HS-27A (cell line): ENCODE data around the gene SYT17.

Experiments
- DNase-seq: peaks from one replicate; pipeline ENCODE4 v3.0.0-alpha.2; 2012; ENCODE audit warnings: low read depth, missing footprints

SYT17 gene

DNA sequence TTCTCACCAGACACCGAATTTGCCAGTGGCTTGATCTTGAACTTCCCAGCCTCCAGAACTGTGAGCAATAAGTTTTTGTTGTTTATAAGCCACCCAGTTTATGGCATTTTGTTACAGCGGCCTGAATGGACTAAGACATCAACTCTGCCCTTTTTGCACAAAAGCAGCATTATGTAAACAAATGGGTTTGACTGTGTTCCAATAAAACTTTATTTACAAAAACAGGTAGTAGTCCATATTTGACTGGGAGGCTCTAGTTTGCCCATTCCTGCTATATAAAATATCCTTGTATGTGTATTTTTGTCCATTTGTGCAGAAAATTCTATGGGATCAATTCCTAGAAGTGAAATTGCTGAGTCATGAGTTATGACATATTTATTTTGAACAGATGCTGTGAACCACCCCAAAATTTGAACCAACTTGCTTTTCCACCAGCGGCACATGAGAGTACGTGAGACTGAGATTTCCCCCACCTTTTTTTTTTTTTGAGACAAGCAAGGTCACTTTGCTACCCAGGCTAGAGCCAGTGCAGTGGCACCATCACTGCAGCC, 96.2 kb downstream of the SYT17 start:
- DNase-seq: no peak

DNA sequence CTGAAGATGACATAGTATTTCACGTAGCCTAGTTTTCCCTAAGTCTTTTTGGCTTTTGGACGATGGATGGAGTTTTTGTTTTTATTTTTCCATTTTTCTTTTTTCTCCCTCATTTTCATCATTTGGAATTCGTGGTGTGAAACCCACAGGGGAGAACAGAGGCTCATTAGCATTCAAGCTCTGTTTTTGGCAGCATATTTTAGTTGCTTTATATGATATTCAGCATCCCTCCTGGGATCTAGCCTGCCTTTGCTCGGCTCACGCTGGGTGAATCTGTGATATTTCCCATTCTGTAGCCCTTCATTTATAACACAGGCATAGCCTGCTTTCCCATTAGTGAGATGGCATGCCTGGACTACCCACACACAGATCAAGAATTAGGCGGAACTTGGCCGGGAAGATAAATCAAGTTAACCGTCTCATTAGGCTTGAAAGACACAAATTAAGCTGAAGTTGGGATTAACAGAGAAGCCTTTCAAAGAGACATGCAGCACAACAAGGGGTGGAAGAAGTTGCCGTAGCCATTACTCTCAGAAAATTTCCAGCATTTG, 97.4 kb downstream of the SYT17 start:
- no peak for DNase-seq

DNA sequence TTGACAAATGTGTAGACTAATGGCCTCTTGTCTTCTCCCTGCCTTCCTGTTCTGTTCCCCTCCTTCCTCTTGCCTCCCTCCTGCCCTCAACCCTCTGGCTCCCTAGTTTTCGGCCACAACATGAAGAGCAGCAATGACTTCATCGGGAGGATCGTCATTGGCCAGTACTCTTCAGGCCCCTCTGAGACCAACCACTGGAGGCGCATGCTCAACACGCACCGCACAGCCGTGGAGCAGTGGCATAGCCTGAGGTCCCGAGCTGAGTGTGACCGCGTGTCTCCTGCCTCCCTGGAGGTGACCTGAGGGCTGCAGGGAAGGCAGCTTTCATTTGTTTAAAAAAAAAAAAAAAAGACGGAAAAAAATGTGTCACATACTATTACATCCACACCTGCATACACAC, 98.7 kb downstream of the SYT17 start:
- no peak for DNase-seq

DNA sequence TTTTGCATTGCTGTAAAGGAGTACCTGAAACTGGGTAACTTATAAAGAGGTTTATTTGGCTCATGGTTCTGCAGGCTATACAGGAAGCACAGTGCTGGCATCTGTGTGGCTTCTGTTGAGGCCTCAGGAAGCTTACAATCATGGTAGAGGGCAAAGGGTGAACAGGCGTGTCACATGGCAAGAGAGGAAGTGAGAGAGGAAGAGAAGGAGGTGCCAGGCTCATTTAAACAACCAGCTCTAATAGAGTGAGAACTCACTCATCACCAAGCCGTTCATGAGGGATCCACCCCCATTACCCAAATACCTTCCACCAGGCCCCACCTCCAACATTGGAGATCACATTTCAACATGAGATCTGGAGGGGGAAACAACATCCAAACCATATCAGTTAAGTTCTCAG, 101.1 kb downstream of the SYT17 start:
- no peak for DNase-seq

DNA sequence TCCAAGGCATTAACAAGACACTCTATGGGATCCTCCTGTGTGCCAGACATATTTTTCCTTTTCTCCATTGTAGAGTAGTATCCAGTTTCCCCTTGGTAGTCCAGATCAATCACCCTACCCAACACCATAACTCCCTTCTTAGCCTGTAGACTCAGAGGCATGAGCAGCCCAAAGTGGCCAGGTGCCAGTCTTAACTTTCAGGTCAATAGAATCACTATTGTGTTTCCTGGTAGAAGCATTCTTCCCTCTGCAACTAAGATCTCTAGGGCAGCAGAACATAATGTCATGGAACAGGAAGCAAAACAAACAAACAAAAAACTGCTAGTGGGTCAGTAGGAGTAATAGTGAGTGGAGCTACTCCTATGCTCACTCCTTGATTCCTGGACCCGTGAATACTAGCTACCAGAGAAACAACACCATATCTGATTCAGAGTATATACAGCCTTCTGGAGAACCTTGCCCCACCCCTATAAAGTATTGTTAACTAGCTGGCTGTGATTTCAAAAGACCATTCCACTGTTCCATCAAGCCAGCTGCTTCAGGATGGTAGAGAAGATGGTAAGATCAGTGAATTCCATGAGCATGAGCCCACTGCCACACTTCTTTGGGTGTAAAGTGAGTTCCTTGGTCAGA, 106.2 kb downstream of the SYT17 start:
- DNase-seq: no peak

DNA sequence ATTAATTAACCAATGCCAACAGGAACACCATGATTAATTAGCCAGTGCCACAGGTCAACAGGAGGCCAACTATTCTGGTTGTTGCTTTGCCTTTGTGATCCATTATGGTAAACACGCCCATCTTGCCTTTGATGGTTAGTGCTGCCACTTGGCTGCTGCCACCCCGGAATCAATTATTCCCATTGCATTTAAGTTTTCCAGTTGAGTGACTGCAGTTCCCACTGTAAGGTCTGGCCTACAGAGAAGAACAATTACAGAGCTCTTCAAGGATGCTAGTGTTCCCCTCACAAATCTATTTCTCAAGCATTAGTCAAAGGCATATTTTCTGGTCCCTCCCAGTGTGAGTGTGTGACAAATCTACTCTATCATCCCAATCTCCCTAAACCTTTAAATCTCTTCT, 110.4 kb downstream of the SYT17 start:
- DNase-seq: no peak

DNA sequence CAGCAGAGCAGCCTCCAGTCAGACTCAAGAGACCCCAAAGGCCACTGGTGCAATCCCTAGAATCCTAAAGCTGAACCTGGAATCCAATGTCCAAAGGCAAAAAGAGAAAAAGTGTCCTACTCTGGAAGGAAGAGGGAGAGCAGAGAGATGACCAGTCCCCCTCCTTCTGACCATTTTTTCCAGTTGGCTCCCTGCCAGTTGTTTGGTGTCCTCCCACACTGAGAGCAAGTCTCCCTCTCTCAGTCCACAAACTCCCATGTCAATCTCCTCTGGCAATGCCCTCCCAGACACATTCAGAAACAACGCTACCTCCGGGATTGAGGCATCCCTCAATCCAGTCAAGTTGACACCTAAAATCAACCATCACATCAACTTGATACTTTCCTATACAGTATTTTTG, 113.2 kb downstream of the SYT17 start:
- DNase-seq: no peak

DNA sequence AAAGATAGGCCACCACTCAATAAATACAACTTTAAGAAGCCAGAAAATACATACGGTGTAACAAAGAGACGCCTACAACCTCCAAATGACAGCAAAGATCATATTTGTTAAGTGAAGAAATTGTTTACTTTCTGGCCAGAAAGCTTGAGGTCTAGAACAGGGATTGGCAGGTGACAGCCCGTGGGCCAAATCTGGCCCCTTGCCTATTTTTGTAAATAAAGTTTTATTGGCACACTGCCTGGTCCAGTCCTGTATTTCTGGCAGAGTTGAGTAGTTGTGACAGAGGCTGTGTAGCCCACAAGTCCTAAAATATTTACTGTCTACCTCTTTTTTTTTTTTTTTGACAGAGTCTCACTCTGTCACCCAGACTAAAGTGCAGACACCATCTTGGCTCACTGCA, 114.1 kb downstream of the SYT17 start:
- no peak for DNase-seq

DNA sequence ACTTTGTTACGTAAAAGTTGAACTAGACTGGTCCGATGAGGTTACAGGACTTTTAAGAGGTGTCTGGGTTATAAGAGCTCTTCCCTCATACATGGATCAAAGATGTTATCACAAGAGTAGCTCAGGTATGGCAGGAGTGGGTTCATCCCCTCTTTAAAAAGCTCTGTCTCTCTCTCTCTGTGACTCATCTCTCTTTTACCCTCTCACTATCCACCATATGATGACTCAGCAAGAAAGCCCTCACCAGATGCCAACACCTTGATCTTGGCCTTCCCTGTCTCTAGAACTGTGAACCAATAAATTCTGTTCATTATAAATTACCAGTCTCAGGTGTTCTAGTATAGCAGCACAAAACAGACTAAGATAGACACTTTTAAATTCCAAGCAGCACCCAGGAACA, 115.6 kb downstream of the SYT17 start:
- DNase-seq: no peak

DNA sequence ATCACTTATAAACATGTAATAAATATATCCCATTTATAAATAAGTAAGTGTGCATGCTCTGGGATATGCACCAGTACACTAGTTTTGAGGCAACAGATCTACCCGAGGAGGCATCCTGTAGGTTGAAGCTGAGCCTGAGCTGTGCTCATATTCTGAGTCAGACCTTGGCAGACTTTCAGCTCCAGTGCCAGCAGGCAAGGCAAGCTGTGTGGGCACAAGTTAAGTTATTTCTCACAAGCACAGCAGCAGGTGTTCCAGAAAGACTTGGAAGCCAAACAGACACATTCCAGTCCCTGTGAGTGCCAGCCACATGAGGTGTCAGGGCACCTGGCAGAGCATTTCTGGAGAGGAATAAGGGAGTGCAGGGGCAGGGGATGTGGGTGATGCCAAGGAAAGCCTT, 116.2 kb downstream of the SYT17 start:
- DNase-seq: peak; percentile 19

DNA sequence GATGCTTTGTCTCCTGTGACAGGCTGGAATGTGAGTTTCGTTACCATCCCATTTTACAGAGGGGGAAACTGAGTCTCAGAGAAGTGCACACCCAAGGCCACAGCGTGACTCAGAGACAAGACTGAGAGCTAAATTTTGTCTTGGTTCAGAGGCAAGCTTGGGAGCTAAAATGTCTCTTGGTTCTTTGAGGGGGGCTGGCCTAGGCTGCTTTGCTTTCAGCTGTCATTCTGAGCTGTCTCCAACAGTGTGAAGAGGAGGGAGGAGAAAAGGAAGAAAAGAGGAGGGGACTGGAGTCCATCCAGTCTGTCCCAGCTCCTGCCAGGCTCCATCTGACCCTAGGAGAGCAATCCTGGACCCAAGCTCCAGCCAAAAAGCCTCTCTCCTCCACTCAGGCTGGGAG, 117.4 kb downstream of the SYT17 start, which contains the start of gene CLEC19A:
TSS of gene CLEC19A (plus strand) at position 301 of the 400 bp plus-strand sequence. CDS start 121 bp downstream, outside the sequence.
- DNase-seq: no peak

DNA sequence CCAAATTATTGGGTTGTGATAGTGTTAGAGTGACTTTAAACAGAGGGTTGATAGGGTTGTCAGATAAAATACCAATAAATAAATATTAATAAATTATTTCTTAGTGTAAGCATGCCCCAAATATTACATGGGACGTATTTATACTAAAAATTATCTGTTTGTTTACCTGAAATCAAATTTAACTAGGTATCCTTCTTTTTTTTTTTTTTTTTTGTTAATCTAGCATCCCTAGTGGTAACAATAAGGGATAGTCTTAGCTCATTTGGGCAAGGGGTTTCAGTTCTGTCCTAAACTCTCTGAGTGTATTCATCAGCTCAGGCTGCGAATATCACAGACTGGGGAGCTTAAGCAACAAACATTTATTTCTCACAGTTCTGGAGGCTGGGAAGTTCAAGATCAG, 118.8 kb downstream of the SYT17 start:
- no peak for DNase-seq

DNA sequence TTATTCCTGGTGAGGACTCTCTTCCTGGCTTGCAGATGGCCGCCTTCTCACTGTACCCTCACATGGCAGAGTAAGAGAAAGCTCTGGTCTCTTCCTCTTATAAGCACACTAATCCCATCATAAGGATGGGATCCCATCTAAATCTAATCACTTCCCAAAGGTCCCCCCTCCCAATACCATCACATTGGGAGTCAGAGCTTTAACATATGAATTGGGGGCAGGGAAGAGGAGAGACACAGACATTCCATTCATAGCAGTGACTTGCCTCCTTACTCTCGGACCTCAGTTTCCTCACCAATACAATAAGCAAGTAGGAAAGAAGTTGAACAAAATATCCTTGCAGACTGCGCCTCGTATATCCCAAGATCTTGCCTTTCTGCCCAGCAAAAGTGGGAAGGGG, 119.2 kb downstream of the SYT17 start:
- no peak for DNase-seq

DNA sequence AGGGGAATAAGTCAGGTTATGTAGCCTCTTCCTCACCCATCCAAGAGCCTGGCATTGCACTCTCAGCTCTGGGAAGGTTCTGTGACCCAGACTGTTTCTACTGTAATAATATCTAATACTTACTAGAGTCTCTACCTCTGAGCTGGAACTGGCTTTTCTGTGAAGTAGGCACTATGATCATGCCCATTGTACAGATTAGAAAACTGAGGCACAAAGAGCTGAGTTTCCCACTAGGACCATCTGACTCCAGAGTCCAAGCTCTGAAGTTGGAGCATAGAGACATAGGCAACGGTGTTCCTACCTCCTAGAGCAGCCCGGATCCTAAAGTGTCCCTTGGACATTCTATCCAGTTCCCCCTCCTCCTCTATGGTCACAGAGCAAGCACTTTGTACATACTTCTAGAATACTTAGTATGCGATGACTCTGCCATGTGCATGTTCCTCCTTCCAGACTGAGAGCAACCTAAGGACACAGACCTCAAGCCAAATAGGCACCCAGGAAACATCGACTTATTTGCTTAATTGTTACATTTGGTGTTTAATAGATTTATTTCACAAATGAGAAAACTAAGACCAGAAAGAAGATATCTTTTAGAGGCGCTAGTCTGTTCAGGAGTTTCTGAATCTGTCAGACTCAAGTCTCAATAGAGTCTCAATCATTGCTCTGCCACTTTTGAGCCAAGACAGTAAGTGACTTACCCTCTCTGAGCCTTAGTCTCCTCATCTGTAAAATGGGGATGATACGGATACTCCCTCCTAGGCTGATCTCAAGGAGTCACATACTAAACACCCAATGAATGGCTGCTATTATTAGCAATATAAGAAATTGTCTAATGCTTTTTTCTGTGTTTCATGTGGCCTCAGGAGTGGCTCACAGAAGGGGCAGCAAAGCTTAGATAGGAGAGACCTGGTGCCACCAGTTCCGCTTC, 121.1 kb downstream of the SYT17 start:
- no peak for DNase-seq

DNA sequence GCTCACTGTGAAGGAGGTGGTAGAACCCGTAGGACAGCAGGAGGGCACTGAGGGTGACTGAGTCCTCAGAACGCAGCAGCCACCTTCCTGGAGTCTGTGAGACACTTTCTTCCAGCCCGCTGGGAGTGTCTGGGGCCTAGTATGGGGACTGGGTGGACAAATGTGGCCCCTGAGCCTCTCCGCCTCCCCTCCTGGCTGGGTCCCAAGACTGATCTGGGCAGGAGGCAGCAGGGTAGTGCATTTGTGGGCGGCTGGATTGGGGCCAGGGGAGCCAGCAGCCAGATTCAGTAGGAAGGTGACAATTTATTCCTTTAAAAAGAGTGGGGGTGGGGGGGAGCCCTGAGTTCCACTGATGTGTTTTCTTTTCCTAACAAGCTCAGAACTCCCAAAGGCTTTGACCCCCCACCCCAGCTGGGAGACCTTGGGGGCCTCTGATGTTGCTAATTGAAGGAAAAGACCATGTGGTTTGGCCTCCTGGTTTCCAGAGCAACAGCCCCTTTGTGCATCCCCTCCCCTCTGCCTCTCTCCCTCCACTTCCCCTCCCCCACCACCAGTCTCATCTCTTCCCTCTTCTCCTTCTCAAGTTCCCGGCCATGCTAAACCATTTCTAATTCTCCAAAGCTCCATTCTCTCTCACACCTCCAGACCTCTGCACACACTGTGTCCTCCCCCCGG, 121.9 kb downstream of the SYT17 start:
- DNase-seq: no peak

DNA sequence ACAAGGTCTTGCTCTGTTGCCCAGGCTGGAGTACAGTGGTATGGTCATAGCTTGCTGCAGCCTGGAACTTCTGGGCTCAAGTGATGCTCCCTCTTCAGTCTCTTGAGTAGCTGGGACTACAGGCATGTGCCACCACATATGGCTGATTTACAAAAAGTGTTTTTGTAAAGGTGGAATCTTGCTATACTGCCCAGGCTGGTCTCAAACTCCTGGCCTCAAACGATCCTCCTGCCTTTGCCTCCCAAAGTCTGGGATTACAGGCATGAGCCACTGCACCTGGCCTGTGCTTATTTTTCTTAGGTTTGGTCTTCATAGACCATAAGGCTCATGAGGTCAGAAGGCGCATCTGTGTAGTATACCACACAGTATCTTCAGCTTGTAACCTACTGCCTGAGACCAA, 122.8 kb downstream of the SYT17 start:
- DNase-seq: no peak

DNA sequence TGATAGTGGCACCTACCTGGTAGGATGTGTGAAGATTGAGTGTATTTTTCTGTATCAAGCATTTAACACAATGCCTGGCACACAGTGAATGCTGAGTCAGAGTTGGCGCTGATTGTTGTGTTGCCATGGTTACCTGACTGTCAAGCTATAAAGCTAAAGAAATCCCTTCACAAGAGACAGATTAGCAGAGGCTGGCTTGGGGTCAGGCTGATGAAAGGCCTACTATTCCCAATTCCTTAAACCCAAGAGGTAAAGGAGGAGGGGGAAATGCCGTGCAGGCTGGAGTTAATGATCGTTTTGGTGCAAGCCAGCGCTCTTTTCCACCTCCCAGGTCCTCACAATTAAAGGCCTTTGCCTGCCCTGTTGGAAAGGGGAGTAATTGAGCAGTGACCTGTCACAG, 123.4 kb downstream of the SYT17 start:
- no peak for DNase-seq

DNA sequence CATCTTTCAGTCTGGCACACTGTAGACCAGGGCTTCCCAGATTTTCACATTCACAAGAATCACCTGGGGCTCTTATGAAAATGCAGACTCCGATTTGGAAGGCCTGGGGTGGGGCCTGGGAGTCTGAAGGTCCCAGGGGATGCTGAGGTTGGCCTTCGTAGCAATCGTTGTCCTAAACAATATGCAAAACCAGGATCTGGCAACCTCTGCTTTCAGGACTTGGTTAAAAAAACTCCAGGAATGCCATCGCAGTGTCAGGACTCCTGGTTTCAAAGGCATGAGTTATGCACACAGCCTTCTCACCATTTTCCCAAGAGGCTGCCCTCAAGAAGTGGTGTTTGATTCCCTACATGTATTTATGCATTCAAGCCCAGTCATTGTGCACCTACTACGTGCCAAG, 124.1 kb downstream of the SYT17 start:
- DNase-seq: no peak

DNA sequence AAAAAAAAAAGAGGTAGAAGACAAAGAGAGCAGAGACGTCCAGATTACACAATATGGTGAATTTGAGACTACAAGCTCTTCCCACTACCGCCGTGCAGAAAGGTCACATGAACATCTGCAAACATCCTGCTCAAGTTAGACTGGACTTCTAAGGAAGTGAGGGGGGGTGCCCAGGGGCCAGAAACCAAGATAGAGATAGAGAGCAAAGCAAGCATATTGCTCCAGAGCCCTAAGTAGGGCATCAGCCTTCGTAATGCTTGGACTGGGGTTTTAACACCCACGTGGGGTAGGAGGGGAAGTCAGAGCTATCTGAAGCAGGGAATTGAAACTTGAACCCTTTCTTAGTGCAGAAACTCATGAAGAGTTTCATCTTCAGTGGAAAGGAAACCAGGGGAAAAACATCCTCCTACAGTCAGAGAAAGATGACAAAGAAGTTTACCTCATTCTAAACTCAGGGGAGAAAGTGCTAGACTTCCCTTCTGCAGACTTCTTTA, 126.2 kb downstream of the SYT17 start:
- DNase-seq: no peak

DNA sequence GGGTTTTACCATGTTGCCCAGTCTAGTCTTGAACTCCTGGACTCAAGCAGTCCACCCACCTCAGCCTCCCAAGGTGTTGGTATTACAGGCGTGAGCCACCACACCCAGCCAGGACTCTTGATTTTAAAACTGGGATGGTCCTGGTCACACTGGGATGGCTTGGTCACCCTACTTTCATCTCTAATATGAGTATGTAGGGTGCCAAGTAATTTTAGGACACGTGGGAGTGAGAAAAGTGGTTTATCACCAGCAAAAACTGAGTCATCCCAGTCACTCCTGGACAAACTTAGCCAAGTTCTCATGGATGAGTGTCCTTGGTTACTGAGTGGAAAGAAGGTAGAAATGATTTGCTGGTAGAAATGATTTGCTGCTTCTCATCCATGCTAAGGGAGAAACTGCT, 127.4 kb downstream of the SYT17 start:
- DNase-seq: no peak

DNA sequence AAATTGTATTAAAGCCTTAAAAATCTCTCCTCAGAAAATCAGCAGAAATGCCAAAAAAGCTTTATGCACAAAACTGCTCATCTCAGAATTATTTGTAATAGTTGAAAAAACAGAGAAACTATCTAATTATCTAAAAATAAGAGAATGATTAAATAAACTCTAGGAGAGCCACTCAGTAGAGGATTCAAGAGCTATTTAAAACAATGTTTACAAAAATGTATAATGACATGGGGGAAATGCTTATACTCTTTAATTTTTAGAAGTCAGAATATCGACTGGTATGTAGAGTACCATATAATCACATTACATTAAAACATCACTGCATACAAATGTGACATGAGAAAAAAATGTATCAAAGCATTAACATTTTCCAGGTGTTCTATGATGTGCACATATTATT, 129.4 kb downstream of the SYT17 start:
- DNase-seq: no peak

DNA sequence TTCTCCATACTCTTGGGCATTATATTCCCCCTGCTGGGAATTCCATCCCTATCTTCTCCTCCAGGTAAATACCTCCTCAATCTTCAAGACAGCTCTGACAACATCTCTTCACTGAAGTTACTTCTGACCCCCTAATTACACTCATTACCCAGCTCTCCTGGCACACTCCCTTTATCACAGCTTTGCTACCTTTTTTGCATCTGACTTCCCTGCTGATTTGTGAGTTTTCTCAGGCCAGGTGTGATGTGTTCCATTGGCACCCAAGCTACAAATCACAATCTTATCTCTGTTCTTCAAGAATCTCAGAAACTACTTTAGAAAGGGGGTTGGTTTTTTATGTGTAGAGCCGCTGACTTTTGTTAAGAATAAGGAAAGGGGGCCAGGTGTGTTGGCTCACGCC, 131.5 kb downstream of the SYT17 start:
- no peak for DNase-seq
